GM10248 (cell line): ENCODE data around the gene SPRED2.

Source experiments
- CTCF ChIA-PET: fragments of 300-600 bp; sonication (Branson Sonifier 250); formaldehyde crosslinking; extraction: SDS; loops from one replicate; lab custom pipeline; 2021; ENCODE audit warnings: antibody characterized with exemption; lab: Yijun Ruan, JAX
- POLR2A ChIA-PET: fragments of 350-650 bp; sonication (Branson Sonifier 250); formaldehyde crosslinking; extraction: SDS; loops from one replicate; lab custom pipeline; 2020; ENCODE audit warnings: antibody characterized with exemption; lab: Yijun Ruan, JAX
- DNase-seq: peaks from one replicate; pipeline ENCODE4 v3.0.0; 2012; ENCODE audit errors: extremely low spot score
- TF ChIP-seq, protein P1 (sequence below): IDR thresholded peaks from 2 replicates; pipeline ENCODE4 v1.5.1; 2012; ENCODE audit warnings: mild to moderate bottlenecking, low read depth; ENCODE audit errors: extremely low read depth, missing control alignments, control extremely low read depth

Gene SPRED2

DNA sequence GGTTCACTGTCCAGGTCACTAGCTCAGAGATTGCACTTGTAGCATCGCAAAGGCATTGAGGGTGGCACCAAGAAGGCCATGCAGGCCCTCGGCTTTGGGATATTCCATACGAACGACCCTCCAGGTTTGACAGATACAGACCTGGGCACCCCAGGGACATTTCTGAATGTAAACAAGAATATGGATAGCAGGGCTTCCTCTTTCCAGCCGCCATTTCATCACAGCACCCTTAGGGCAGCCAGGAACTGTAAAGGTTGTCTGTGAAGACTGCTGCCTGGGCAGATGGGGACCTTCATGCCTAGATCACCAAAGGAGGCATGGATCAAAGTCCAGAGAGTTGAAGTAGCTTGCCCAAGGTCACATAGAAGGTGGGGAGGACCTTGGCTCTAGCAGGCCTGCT is 134.3 kb downstream of the SPRED2 start:
- TF ChIP-seq, protein P1, sequence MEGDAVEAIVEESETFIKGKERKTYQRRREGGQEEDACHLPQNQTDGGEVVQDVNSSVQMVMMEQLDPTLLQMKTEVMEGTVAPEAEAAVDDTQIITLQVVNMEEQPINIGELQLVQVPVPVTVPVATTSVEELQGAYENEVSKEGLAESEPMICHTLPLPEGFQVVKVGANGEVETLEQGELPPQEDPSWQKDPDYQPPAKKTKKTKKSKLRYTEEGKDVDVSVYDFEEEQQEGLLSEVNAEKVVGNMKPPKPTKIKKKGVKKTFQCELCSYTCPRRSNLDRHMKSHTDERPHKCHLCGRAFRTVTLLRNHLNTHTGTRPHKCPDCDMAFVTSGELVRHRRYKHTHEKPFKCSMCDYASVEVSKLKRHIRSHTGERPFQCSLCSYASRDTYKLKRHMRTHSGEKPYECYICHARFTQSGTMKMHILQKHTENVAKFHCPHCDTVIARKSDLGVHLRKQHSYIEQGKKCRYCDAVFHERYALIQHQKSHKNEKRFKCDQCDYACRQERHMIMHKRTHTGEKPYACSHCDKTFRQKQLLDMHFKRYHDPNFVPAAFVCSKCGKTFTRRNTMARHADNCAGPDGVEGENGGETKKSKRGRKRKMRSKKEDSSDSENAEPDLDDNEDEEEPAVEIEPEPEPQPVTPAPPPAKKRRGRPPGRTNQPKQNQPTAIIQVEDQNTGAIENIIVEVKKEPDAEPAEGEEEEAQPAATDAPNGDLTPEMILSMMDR = no peak
- no peak for DNase-seq
- CTCF ChIA-PET = interaction anchor here (2.0 kb wide), 1 partner anchor 22 kb away, joined by 6 read pairs; no protein-coding TSS in a partner anchor
- POLR2A ChIA-PET = no interaction called here

DNA sequence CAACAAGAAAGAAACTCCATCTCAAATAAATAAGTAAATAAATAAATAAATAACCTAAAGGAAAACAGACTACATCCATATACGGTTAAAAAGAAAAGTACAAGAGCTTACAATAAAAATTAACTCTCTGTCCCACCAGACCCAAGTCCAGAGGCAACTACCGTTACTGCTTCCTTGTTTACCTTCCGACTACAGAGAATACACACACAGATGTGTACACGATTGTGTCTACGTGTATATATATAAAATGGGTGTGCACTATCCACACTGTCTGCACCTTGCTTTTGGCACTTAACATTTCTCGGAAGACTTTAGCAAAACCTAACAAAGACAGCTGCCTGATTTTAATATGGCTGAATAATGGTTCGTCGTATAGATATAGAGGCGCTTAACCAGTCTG is 134.9 kb downstream of the SPRED2 start:
- POLR2A ChIA-PET = no interaction called here

DNA sequence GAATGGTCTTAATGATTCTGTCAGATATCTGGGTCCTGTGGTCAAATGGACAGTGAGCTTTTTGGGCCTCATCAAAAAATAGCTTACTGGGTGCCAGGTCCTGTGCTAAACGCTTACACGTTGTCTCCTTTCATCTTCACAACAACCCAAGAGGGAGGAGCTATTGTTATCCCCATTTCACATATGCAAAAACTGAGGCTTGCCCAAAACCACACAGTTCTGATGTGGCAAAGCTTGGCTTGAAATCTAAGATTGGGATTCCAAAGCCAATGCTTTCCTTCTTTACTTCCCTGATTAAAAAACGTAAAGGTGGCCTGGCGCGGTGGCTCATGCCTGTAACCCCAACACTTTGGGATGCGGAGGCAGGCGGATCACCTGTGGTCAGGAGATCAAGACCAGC is 135.4 kb downstream of the SPRED2 start:
- ChIA-PET CTCF (interaction anchor here (1.2 to 2.0 kb wide), 3 partner anchors 14 to 56 kb away, joined by 4 to 6 read pairs (median 6); no protein-coding TSS in a partner anchor), POLR2A (interaction anchor here (0.5 kb wide), 1 partner anchor 139 kb away, joined by 4 read pairs; no protein-coding TSS in a partner anchor)
- DNase-seq = no peak
- TF ChIP-seq, protein P1 = no peak

More for the DNA sequence above, 134.9 kb downstream of the SPRED2 start:
- CTCF ChIA-PET = interaction anchor here (1.7 to 2.0 kb wide), 2 partner anchors 13 to 23 kb away, joined by 6 read pairs; no protein-coding TSS in a partner anchor
- DNase-seq = no peak
- TF ChIP-seq, protein P1 = no peak

DNA sequence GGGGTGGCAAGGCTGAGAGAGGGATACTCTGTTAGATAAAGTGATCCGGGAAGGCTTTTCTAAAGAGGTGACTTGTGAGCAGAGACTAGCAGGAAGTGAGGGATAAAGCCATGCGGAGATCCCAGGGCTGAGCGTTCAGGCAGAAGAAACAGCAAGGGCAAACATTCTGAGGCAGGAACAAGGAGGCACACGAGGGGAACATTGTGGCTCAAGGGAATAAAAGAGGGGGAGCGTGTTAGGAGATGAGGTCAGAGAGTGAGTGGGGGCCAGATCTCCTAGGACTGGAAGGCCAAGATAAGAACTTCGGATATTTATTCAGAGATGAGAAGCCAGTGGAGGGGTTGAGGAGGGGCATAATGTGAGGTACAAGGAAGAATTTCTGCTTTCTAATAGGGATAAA is 137.7 kb downstream of the SPRED2 start:
- CTCF ChIA-PET = interaction anchor here (0.9 to 2.3 kb wide), 5 partner anchors 8 to 30 kb away, joined by 3 to 6 read pairs (median 3); no protein-coding TSS in a partner anchor
- TF ChIP-seq, protein P1 = no peak
- POLR2A ChIA-PET = no interaction called here

DNA sequence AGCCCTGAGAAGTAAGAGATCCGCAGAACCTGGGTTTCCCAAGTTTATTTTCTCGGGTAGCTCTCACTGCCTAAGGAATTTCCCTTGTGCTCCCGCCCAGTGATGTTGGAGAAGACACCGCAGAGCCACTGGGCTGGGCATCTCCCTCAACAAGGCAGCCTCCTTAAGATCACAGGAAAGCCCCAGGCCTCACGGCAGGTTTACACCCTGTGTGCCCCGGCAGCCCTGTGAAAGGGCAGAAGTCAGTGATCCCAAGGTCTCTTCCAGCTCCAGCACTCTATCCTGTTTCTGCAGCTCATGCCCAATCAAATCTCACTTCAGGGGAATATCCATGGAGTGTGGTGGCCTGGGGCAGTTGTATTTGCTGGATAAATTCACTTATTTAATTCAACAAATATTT is 138.3 kb downstream of the SPRED2 start:
- DNase-seq = no peak
- ChIA-PET POLR2A (no interaction called here), CTCF (interaction anchor here (0.9 to 2.3 kb wide), 3 partner anchors 8 to 17 kb away, joined by 3 to 6 read pairs (median 5); no protein-coding TSS in a partner anchor)
- TF ChIP-seq, protein P1 = no peak

More for the DNA sequence above, 137.7 kb downstream of the SPRED2 start:
- no peak for DNase-seq

DNA sequence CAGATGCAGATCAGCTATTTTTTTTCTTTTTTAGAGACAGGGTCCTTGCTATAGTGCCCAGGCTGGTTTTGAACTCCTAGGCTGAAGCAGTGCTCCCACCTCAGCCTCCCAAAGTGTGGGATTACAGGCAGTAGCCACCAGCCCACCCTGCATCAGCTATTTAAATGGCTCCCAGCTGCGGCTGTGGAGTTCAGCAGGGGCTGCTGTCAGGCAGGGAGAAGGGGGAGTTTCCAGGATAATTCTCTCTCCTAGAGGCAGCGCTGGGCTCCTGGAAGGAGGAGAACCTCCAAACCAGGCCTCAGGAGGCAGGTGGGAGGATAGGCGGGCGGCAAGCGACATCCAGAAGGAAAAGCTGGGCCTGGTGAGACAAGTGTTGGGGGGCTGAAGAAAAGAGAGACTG is 139.0 kb downstream of the SPRED2 start:
- ChIA-PET POLR2A (no interaction called here), CTCF (interaction anchor here (0.8 to 2.3 kb wide), 4 partner anchors 9 to 264 kb away, joined by 3 to 6 read pairs (median 6); no protein-coding TSS in a partner anchor)
- TF ChIP-seq, protein P1 = no peak
- DNase-seq = no peak
